Epithelial cell of prostate (primary cell): ENCODE data around the gene ADH7.
"Not testable (repeated sequence)": the region's sequence is repeated elsewhere in the genome, so short reads cannot be mapped to it uniquely, and the experiment has no call there.

Source experiments
- DNase-seq: peaks from one replicate; pipeline ENCODE4 v3.0.0-alpha.2; 2011; ENCODE audit warnings: low read depth, low spot score
- H3K27ac ChIP-seq: fragments of 450-650 bp; 2 replicates; pipeline ENCODE4 v1.5.1; 2017; ENCODE audit warnings: mild to moderate bottlenecking

The ADH7 gene

DNA sequence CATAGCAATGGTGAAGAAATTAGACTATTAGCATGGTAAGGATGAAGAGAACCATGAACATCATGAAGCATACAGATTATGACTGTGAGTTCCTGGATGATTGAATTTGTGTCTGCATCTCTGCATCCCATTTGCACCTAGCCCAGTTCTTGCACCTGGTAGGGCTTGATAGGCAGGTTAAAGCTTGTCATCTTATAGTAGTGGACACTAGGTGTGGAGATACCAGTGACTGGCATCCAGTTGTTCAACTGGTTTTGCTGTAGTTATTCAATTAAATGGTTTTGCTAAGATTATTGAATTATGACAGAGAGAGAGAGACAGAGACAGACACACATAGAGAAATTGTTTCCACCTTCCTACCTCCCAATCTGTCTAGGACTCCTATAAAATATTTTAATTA is 5.0 kb downstream of the ADH7 start:
- H3K27ac ChIP-seq = no peak overlapping the region
- DNase-seq = no peak

DNA sequence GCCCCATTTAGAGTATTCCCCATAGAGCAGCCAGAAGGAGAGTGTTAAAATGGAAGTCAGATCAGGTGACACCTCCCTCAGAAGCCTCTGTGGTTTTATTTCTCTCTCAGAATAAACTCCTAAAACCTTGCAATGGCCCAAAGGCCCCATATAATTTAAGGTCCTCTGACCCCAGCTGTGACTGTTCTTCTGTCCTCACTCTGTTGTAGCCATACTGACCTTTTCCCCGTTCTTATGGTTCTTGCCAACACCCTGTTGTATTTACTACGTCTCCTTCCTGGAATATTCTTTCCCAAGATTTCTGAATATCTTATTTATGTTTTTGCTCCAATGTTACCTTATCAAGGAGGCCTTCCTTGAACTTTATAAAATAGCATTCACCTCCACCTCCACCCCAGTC is 18.0 kb downstream of the ADH7 start:
- no peak for DNase-seq
- no peak overlapping the region for H3K27ac ChIP-seq

DNA sequence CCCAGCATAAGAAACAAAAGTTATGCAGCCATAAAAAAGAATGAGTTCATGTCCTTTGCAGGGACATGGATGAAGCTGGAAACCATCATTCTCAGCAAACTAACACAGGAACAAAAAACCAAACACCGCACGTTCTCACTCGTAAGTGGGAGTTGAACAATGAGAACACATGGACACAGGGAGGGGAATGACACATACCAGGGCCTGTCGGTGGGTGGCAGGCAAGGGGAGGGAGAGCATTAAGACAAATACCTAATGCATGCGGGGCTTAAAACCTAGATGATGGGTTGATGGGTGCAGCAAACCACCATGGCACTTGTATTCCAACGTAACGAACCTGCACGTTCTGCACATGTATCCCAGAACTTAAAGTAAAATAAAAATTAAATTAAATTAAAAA is 19.4 kb downstream of the ADH7 start:
- not testable (repeated sequence) for H3K27ac ChIP-seq, DNase-seq

DNA sequence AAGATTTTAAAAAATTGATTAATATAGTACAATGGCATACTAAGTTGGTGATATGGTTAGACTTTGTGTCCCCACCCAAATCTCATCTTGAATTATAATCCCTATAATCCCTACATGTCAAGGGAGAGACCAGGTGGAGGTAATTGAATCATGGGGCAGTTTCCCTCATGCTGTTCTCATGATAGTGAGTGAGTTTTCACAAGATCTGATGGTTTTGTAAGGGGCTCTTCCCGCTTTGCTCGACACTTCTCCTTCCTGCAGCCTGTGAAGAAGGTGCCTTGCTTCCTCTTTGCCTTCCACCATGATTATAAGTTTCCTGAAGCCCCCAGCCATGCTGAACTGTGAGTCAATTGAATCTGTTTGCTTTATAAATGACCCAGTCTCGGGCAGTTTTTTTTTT is 20.2 kb downstream of the ADH7 start:
- DNase-seq = not testable (repeated sequence)
- H3K27ac ChIP-seq = peak overlapping the region; percentile 32

DNA sequence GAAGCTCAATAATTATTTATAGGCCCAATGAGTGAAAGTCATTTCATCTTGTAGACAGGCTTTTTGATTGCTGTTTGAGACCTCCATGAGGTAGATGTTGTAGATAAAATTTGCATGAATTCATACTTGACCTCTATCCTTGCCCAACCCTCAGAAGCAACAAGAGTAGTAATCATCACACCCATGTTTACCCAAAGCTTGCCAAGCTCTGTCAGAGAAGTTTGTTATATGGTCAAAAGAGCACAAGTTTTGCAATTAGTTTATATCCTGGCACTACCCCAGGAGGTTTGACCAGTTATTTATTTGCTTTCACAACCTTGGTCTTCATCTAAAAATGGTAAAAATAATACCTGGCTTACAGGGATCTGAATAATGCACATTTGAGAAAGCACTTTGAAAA is 20.7 kb downstream of the ADH7 start:
- peak; percentile 41 for DNase-seq
- peak overlapping the region; percentile 32 for H3K27ac ChIP-seq

DNA sequence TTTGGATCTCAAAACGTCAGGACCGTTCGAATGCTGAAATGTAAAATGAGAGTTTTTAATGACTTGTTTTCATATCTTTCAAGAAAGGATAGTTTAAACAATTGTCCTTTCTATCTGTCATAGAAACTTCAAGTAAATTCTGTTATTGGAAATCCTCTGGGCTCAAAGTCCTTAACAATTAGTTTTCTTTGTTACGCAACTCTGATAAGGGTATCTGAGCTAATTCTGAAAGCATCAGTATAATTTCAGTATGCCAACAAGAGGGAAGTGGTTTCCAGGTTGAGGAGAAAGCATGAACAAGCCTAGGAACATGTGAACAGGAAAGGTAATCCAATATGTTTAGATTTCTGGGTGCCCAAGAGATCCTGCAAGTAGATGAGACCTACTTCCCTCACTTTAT is 22.0 kb downstream of the ADH7 start:
- no peak overlapping the region for H3K27ac ChIP-seq
- DNase-seq = no peak

DNA sequence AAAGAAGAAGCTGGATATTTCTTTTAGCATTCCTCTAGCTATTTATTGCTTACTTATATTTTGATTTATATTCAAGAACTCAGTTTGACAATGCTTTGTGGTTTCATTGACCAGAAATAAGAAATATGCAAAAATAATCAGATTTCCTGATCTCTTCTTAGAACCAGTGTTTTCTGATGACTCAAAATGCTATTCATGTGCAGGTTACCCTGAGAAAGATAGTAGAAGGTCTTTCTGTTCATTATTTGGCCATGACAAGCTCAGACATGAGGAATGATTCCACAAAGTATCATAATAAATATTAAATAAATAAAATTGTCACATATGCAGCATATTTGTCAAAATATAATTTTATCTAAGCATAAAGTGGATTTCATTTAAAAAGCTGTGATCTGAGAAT is 24.1 kb downstream of the ADH7 start:
- no peak overlapping the region for H3K27ac ChIP-seq
- no peak for DNase-seq

DNA sequence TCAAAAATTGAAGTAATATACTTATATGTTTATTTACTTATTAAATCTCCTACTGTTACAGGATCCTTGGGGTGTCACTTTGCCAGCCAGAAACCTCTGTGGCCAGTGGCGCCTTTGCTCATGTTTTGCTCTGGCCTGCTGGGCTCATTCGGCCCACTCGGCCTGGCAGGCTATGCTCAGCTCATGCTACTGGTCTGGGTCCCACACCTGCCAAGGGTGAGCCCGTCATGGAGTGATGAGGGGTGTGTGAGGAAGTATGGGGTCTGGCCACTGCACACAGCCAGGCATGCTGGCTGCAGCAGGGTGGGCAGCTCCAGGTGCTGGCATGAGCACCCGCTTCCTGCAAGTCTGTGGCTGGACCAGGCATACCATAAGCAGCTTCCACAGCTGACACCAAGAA is 25.1 kb downstream of the ADH7 start:
- H3K27ac ChIP-seq = no peak overlapping the region
- DNase-seq = no peak

DNA sequence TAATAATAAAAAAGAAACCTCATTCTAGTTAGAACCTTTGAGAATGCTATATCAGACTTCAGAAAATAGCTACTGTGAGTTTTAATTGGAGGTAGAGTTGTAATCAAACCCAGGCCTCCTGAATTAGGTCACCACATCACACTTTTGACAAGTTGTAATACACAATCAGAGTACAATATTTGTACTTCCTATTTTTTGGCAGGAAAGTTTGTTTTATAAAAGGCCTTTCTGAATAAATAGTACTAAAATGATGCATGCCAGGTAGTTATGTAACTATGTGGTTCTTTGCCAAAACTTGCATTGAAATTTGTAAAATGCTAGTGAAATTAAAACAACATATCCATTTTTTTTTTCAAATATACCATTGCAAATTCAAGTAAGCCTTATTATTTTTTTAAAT is 26.8 kb downstream of the ADH7 start:
- no peak for DNase-seq
- no peak overlapping the region for H3K27ac ChIP-seq

DNA sequence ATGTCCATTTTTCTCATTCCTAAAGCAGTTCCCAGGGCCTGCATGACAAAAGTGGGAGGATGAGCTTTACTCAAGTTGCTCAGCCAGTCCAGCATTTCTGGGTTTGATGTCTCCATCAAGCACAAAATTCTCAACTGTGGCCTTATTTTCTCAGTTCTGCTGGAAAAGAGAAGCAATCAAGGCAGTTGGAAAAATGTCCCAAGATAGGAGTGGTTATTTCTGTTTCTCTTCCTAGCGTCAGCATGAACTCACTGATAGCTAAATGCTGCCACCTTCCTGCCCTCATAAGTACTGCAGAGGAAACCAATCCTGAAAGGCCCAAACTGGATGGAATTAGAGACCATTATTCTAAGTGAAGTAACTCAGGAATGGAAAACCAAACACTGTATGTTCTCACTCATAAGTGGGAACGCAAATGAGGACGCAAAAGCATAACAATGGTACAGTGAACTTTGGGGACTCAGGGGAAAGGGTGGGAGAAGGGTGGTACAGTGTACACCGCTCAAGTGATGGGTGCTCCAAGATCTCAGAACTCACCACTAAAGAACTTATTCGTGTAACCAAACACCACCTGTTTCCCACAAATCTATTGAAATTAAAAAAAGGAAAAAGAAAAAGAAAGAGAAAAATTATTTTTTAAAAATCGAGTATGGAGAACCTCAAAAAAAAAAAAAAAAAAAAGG is 29.6 kb downstream of the ADH7 start:
- DNase-seq = no peak
- peak overlapping the region; percentile 64 for H3K27ac ChIP-seq

DNA sequence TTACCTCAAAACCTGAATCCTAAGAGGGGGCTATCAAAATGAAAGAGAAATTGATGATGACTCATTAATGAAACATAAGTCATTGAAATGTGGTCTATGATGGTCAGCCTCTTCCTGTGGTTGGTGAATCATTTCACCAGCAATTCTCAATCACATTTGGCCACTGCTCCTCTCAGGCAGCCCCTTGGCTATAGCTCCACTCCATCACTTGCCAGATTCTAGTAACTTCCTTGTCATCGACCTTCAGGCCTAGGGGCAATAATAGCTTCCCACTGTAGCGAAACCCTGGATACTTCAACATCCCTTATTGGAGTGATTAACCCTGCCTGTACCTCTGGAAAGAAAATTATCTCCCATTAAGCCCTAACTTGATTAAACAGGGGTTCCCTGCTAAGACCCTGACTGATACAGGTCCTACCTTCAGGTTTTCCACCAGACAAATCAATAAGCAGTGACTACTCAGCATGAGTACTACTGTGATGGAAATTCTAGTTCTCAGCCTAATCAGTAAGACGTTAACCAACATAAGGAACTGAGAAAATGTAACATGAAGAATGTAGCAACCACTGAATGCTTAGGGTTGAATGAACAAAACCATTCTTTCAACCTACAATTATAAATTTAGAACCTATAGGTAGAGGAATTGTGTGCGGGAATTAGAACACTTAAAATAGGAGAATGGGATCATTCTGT is 30.4 kb downstream of the ADH7 start:
- DNase-seq = peak; percentile 68
- peak overlapping the region; percentile 64 for H3K27ac ChIP-seq

DNA sequence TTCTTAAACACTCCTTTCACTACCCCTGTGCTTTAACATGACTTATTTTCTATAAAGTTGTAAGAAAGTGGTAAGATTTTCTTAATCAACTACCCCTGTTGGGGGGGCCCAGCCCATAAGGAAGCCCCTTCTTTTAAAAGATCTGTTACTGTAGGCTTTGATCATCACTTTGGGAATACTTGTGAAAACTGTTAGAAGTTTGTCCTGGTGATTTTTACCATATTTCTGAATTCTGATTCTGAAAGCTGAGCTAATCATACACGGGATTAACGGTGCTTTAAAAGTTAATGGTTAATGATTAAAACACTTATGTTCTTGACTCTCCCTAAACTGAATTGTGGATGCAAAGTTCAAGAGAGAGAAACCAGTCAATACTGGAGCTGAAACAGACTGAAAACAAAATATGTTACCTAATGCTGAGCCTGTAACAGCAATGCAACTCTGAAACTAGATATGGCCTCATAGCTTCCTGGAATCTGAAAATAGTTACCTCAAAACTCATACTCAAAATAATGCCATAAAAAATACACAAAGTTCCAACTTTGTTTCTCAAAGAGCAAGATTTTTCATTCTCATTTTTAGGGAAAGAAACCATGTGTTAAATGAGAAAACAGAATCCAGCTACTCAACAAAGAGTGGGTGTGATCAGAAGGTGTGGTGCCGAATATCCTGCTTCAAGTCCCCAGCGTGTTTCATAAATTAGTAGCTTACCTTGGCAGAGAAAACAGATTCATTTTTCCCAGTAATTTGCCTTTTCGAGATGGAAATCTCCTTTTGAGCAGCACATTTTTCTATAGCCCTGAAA is 31.6 kb downstream of the ADH7 start:
- H3K27ac ChIP-seq = peak overlapping the region; percentile 64
- no peak for DNase-seq

DNA sequence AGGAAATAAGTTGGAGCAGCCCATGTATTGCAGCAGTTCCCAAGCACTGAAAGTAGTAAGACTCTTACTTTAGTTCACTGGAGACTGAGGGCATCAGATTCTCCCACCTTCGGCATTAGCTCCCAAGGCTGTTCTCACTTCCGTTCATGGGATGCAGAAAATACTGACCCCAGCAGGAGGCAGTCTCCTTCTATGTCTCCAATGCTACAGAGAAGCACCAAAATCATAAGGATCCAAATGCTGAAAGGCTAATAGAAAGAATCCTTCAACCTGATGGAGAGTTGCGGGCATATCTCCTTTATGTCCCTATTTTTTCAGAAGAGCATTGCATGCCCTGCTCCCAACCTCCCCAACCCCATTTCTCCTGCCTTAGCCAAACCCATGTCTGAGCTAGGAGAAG is 32.4 kb downstream of the ADH7 start:
- no peak for DNase-seq
- no peak overlapping the region for H3K27ac ChIP-seq

DNA sequence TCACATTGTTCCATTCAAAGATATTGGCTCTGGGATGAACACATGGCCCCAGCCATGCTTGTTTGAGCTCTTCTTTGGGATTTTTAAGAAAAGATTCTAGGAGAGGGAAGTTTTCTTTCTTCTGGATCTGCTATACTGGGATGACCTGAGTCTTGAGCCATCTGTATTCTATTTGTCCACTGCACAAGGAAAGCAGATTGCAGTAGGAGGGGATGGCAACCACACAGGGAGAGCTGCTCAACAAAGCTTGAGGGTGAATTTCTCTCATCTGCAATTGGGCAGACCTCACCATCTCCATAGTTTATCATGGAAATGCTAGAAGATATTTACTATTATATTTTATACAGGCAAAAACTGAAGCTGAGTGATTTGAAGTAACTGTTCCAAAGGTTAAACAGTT is 34.3 kb downstream of the ADH7 start:
- DNase-seq = no peak
- no peak overlapping the region for H3K27ac ChIP-seq

DNA sequence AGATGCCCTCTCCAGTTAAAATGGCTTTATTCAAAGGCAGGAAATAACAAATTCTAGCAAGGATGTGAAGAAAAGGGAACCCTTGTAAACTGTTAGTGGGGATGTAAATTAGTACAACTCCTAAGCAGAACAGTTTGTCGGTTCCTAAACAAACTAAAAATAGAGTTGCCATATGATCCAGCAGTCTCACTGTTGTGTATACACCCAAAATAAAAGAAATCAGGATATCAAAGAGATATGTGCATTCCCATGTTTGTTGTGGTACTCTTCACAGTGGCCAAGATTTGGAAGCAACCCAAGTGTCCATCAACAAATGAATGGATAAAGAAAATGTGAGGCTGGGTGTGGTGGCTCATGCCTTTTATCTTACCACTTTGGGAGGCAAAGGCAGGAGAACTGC is 36.1 kb downstream of the ADH7 start:
- no peak overlapping the region for H3K27ac ChIP-seq
- no peak for DNase-seq

DNA sequence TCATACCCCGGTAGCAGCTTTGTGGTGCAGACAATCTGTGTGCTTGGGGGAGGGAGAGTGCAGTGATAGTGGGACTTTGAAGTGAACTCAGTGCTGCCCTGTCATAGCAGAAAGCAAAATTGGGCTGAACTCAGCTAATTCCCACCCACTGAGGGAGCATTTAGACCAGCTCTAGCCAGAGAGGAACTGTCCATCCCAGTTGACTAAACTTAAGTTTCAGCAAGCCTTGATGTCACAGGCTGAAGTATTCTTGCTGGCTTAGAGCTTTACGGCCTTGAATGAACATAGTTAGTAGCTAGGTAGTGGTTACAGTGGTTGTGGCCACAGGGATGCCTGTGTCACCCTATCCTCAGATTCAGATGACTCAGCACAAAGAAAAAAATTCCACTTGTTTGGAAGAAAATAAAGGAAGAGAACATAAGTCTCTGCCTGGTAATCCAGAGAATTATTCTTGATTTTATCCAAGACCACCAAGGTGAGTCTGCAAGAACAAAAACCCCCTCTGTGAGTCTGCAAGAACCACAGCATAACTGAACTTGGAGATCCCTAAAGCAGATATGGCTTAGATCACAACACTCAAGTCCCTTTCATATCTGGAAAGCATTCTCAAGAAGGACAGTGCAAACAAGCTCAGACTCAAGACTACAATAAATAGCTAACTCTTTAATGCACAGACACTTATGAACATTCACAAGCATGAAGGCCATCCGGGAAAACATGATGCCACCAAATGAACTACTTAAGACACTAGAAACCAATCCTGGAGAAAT is 39.4 kb downstream of the ADH7 start:
- DNase-seq = no peak
- H3K27ac ChIP-seq = no peak overlapping the region

DNA sequence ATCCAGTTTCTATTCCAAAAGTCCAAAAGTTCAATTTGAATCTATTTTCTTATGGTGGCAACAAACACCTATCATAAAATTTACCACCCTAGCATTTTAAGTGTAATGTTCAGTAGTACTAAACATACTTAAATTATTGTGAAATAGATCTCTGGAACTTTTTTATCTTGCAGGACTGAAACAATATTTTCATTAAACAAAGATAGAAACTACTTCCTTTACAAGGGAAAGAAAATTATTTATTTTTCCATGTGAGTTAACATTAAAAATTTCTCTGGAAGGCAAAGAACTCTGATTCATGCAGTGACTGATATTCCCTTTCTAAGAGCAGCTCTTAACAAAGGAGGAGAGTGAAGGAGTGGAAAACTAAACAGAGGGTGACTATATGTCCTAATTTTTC is 40.2 kb downstream of the ADH7 start:
- DNase-seq = no peak
- no peak overlapping the region for H3K27ac ChIP-seq

DNA sequence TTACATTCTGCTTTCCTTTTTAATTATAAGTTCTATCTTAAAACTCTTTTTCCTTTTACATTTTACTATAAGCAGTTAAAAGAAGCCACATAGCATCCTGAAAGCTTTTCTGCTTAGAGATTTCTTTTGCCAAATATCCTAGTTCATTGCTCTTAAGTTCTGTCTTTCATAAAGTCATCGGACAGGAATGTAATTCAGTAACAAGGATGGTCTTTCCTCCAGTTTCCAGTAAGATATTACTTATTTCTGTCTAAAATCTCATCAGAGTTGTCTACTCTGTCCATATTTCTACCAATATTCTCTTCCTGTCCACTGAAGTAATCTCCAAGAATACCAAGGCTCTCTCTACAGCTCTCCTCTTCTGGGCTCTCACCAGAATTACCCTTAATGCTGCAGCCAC is 45.1 kb downstream of the ADH7 start:
- no peak for DNase-seq
- no peak overlapping the region for H3K27ac ChIP-seq

DNA sequence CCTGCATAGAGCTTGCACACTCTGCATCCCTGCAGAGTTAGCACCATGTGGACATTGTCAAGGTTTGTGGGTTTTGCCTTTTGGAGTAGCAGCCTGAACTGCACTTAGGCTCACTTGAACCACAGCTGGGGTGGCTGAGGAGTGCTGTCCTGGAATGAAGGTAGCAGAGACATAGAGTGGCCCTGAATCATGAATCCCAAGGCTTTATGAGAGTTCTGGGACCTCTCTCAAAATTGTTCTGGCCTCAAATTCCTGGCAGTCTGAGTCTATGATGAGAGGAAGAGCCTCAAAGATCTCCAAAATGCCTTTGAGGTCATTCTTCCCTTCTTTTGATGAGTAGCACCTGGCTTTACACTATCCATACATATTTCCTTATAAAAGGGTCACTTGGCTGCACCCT is 45.5 kb downstream of the ADH7 start:
- no peak overlapping the region for H3K27ac ChIP-seq
- no peak for DNase-seq

DNA sequence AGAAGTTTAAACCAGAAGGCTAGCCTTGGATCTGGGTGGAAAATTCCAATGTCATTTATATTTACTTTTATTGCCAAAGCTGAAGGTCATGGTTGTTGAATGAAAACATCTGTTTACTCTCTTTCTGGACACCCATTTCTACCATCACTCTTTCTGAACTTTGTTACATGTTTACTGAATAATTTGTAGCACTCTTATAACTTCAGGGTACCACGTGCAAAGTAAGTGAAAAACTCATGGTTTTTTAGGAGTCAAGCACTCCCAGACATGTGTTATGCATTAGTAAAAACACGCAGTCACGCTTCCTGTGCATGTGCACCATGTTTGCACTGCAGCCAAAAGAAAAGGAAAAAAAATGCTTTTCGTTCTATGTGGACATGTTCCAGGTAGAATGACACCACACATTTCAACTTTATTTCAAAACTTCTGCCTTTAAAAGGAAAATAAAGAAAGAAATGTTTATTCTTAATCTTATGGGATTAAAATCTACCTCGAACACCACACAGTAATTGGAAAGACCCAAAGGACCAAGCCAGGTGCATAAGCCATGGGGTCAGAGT is 51.2 kb downstream of the ADH7 start:
- H3K27ac ChIP-seq = no peak overlapping the region
- DNase-seq = no peak
